T follicular helper cell (primary cell): ENCODE results near the gene ARHGEF1.

Experiments used
- DNase-seq: peaks from one replicate; pipeline ENCODE4 v3.0.0-alpha.2; 2020; ENCODE audit warnings: low read depth

Gene ARHGEF1

GRCh38 chr19:41956621-41957020 lies 73.6 kb downstream of the ARHGEF1 start:
- no peak for DNase-seq
